ENCODE data around the gene POLR3B. TPM values are rescaled to one million over a fixed set of nuclear protein-coding genes. Genes with fewer than 3 reads are reported as not detected.

POLR3B gene
- total and polyA plus RNA-seq, 2 of the 8 experiments (the other 6 are each of a cell fraction or from before 2014, with no cell fraction given), result 5.0 to 13.2 TPM

GRCh38 chr12:106423291-106423690, 65.7 kb downstream of the POLR3B start:
- H3K18ac ChIP-seq (ENCODE audit: extremely low read depth, low read length), result no peak overlapping the region
- H3K9me3 ChIP-seq (ENCODE audit: insufficient read depth in 2 of 2, low read depth in 1 of 2, low read length in 1 of 2), result no peaks in the 10 kb centered on the region
- H3K27me3 ChIP-seq (replicated peaks in 1 of 4; ENCODE audit: control insufficient read depth in 3 of 4, extremely low read depth in 1 of 4, insufficient read depth in 3 of 4, low read length in 3 of 4), result no peaks in the 10 kb centered on the region
- no peak overlapping the region for H4K8ac ChIP-seq (ENCODE audit: extremely low read depth, insufficient read depth, low read length)
- no peaks in the 10 kb centered on the region for H4K20me1 ChIP-seq (replicated peaks in 1 of 2; ENCODE audit: control insufficient read depth in 1 of 2, insufficient read depth in 2 of 2, low read length in 2 of 2)
- ChIA-PET CTCF (ENCODE audit: partially characterized antibody) (no interaction called here), POLR2A (ENCODE audit: partially characterized antibody) (no interaction called here)
- no peaks in the 10 kb centered on the region for H3K79me1 ChIP-seq (ENCODE audit: low read depth, low read length)
- H2AK5ac ChIP-seq (ENCODE audit: low read depth, low read length), result no peak overlapping the region
- H2BK5ac ChIP-seq (ENCODE audit: low read depth, low read length), result no peak overlapping the region
- no peak overlapping the region for H3K27ac ChIP-seq (ENCODE audit: low read depth, low read length)
- H3K9ac ChIP-seq (replicated peaks in 1 of 4; ENCODE audit: extremely low read depth in 1 of 4, low read depth in 3 of 4, low read length in 3 of 4), result no peak overlapping the region
- 86% methylated on average over 2 of the region's 2 CpGs; no CpG with 5 or more reads in 1 of the 2 experiments for whole genome bisulfite sequencing, 2 experiments (ENCODE audit: extremely low coverage in 1 of 2, insufficient coverage in 1 of 2, insufficient read length in 1 of 2, insufficient replicate concordance in 2 of 2, low coverage in 1 of 2, low lambda C conversion rate in 2 of 2, missing lambda C conversion rate in 1 of 2)
- no peak overlapping the region for H3K14ac ChIP-seq (ENCODE audit: insufficient read length)
- no peak overlapping the region for H2BK20ac ChIP-seq (ENCODE audit: low read length)
- no peak overlapping the region for H3K4ac ChIP-seq (replicated peaks; ENCODE audit: insufficient read length, low read depth, low read length)
- H2BK15ac ChIP-seq (ENCODE audit: low read length), result no peak overlapping the region
- no peaks in the 10 kb centered on the region for H3K23me2 ChIP-seq (ENCODE audit: low read depth, low read length)
- no peak overlapping the region for H4K91ac ChIP-seq (replicated peaks; ENCODE audit: insufficient read length, low read length)
- H3K79me2 ChIP-seq (ENCODE audit: control insufficient read depth in 1 of 2, insufficient read depth in 2 of 2, low read length in 2 of 2), result no peaks in the 10 kb centered on the region
- no peaks in the 10 kb centered on the region for H3K4me1 ChIP-seq (replicated peaks in 1 of 4; ENCODE audit: control insufficient read depth in 3 of 4, insufficient read depth in 4 of 4, low read length in 3 of 4)
- no peak overlapping the region for H4K5ac ChIP-seq (ENCODE audit: insufficient read length, low read depth, low read length)
- no peak overlapping the region for H3K4me3 ChIP-seq (ENCODE audit: extremely low read depth in 1 of 4, insufficient read depth in 2 of 4, low read depth in 3 of 4, low read length in 4 of 4)
- H3K56ac ChIP-seq (replicated peaks; ENCODE audit: insufficient read length, low read depth, low read length), result no peak overlapping the region
- H3K23ac ChIP-seq (ENCODE audit: insufficient read length), result no peak overlapping the region
- no peak overlapping the region for H2BK12ac ChIP-seq (ENCODE audit: low read depth, low read length)
- peak overlapping the region; percentile 14 for H2BK120ac ChIP-seq (replicated peaks; ENCODE audit: low read depth, low read length)
- no peaks in the 10 kb centered on the region; a peak in 1 of 8 replicates for H3K36me3 ChIP-seq (ENCODE audit: control insufficient read depth in 2 of 4, insufficient read depth in 4 of 4, low read length in 3 of 4)
- TF ChIP-seq EGR1 (IDR thresholded peaks at IDR 0.05; ENCODE audit: borderline replicate concordance, low read depth, low read length) (no peak), SAP30 (IDR thresholded peaks at IDR 0.05; ENCODE audit: insufficient read depth, insufficient replicate concordance, low read length) (no peak)
- DNase-seq (ENCODE audit: low read depth in 1 of 2, low spot score in 2 of 2) (no peak), FAIRE-seq (no peak)
- H2AFZ ChIP-seq (ENCODE audit: low read length), result no peak overlapping the region
- H3K4me2 ChIP-seq (ENCODE audit: insufficient read depth in 1 of 2, low read depth in 2 of 2, low read length in 2 of 2), result no peak overlapping the region

Measured in H1 (cell line).